Caco-2 (cell line): ENCODE data around the gene PPP1R14B. TPM values are rescaled to one million over a fixed set of nuclear protein-coding genes. Genes with fewer than 3 reads are reported as not detected.

Experiments used
- BruUV-seq: library from RNA; stranded (reverse); fragments of 400-500 nt; replicated peaks from 2 replicates; lab custom pipeline; 2021; lab: Mats Ljungman, UMichigan
- CTCF ChIA-PET: fragments of 300-600 bp; sonication (Branson Sonifier 250); formaldehyde crosslinking; loops from one replicate; lab custom pipeline; 2022; ENCODE audit warnings: antibody characterized with exemption; lab: Charles Lee
- POLR2A ChIA-PET: fragments of 300-600 bp; sonication (Branson Sonifier 250); formaldehyde crosslinking; loops from one replicate; lab custom pipeline; 2022; ENCODE audit warnings: antibody characterized with exemption; lab: Charles Lee
- DNase-seq, 2 experiments: peaks; one replicate each; pipeline versions ENCODE4 v3.0.0 to v3.0.0-alpha.2; 2020 to 2022
- H3K27me3 ChIP-seq: replicated peaks from 2 replicates; pipeline ENCODE4 v1.6.0; 2011; ENCODE audit warnings: low read length; ENCODE audit not compliant: control insufficient read depth, insufficient read depth
- H3K36me3 ChIP-seq: 2 replicates; pipeline ENCODE4 v1.5.1; 2011; ENCODE audit warnings: low read length; ENCODE audit not compliant: control insufficient read depth, insufficient read depth
- H3K4me1 ChIP-seq: fragments of 250-450 bp; sonication (Bioruptor Pico); 2 replicates; pipeline ENCODE4 v1.5.1; 2020; ENCODE audit warnings: mild to moderate bottlenecking
- H3K4me3 ChIP-seq: 2 replicates; pipeline ENCODE4 v1.5.1; 2011; ENCODE audit warnings: low read depth, mild to moderate bottlenecking, control low read depth, low read length
- H3K9me3 ChIP-seq: fragments of 250-450 bp; sonication (Bioruptor Pico); 2 replicates; pipeline ENCODE4 v1.5.1; 2020; ENCODE audit warnings: mild to moderate bottlenecking, moderate library complexity
- H3K27ac Mint-ChIP-seq: one replicate; pipeline ENCODE4 v1.8.0; 2022; ENCODE audit warnings: mixed read lengths; ENCODE audit not compliant: unreplicated experiment
- H3K27me3 Mint-ChIP-seq: one replicate; pipeline ENCODE4 v1.8.0; 2022; ENCODE audit warnings: mixed read lengths; ENCODE audit not compliant: insufficient read depth, unreplicated experiment
- H3K36me3 Mint-ChIP-seq: one replicate; pipeline ENCODE4 v1.8.0; 2022; ENCODE audit warnings: mild to moderate bottlenecking, mixed read lengths; ENCODE audit not compliant: insufficient read depth, unreplicated experiment
- H3K4me1 Mint-ChIP-seq: one replicate; pipeline ENCODE4 v1.8.0; 2022; ENCODE audit warnings: low read depth, mixed read lengths; ENCODE audit not compliant: unreplicated experiment
- H3K4me3 Mint-ChIP-seq: one replicate; pipeline ENCODE4 v1.8.0; 2022; ENCODE audit warnings: mild to moderate bottlenecking, moderate library complexity, mixed read lengths; ENCODE audit not compliant: unreplicated experiment
- H3K9me3 Mint-ChIP-seq: one replicate; pipeline ENCODE4 v1.8.0; 2022; ENCODE audit warnings: mixed read lengths; ENCODE audit not compliant: unreplicated experiment
- intact Hi-C: fragments of 100-400 bp; cut with micrococcal nuclease; formaldehyde crosslinking; loops from one replicate; pipeline ENCODE4 v1.10.0; 2022; ENCODE audit not compliant: unreplicated experiment
- total RNA-seq: library from RNA; stranded (reverse); gene quantifications from 2 replicates; pipeline ENCODE4 v1.2.3, GENCODE V29; 2022
- TF ChIP-seq, protein P1 (sequence below), 2 experiments: fragments of 200-600 bp in 1 of 2; IDR thresholded peaks; 1 replicate in 1 of 2; 2 replicates in 1 of 2; pipeline versions ENCODE4 v1.5.1 to v1.8.0; 2011 to 2022; ENCODE audit warnings: antibody characterized with exemption in 1 of 2, control low read depth in 1 of 2, inconsistent platforms in 1 of 2, low read depth in 1 of 2, low read length in 1 of 2, mild to moderate bottlenecking in 1 of 2, moderate library complexity in 1 of 2; ENCODE audit not compliant: insufficient read depth in 1 of 2, severe bottlenecking in 1 of 2, unreplicated experiment in 1 of 2

PPP1R14B gene
- total RNA-seq, 1 experiment from 2014 or later, result 162 TPM

DNA sequence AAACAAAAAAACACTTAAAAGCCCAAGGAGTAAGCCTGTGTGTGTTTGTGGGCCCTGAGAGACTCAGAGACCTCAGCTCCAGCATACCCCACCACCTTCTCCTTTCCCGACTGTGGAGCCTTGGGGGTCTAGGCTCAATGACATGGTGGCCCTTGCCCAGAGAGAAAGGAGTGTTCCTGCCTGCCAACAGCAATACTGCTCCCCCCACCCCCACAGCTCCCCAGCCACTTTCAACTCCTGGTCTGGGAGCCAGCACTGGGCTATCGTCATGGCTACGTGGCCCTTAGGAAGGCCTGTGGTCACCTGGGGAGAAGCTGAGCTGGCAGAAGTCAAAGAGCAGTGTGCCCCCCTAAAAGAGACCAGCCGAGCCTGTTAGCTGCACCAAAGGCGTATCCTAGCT, 2.6 kb downstream of the PPP1R14B start:
- ChIA-PET POLR2A (interaction anchor here (0.5 kb wide), 1 partner anchor 41 kb away, joined by 3 read pairs; the partner anchor contains the start of gene GPR137), CTCF (no interaction called here)
- Histone ChIP-seq H3K27me3 (no peaks in the 10 kb centered on the region), H3K36me3 (0 out of 2 replicates have a peak, but pooled peaks cover 3% of the 10 kb centered on the region), H3K9me3 (no peaks in the 10 kb centered on the region), H3K4me1 (peaks cover 31% of the 10 kb centered on the region), H3K4me3 (no peak overlapping the region)
- intact Hi-C loops, result no loop called here
- H3K4me1 Mint-ChIP-seq, result peaks cover 23% of the 10 kb centered on the region
- H3K36me3 Mint-ChIP-seq, result peaks cover 72% of the 10 kb centered on the region
- H3K27me3 Mint-ChIP-seq, result no peaks in the 10 kb centered on the region
- peak overlapping the region; percentile 88 for H3K4me3 Mint-ChIP-seq
- no peaks in the 10 kb centered on the region for H3K9me3 Mint-ChIP-seq
- TF ChIP-seq, protein P1, sequence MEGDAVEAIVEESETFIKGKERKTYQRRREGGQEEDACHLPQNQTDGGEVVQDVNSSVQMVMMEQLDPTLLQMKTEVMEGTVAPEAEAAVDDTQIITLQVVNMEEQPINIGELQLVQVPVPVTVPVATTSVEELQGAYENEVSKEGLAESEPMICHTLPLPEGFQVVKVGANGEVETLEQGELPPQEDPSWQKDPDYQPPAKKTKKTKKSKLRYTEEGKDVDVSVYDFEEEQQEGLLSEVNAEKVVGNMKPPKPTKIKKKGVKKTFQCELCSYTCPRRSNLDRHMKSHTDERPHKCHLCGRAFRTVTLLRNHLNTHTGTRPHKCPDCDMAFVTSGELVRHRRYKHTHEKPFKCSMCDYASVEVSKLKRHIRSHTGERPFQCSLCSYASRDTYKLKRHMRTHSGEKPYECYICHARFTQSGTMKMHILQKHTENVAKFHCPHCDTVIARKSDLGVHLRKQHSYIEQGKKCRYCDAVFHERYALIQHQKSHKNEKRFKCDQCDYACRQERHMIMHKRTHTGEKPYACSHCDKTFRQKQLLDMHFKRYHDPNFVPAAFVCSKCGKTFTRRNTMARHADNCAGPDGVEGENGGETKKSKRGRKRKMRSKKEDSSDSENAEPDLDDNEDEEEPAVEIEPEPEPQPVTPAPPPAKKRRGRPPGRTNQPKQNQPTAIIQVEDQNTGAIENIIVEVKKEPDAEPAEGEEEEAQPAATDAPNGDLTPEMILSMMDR (IDR thresholded peaks at IDR 0.05; ENCODE audit: insufficient read depth in 1 of 2, low read depth in 1 of 2, low read length in 1 of 2, severe bottlenecking in 1 of 2, unreplicated experiment in 1 of 2), result no peak
- H3K27ac Mint-ChIP-seq, result no peak overlapping the region
- no peak for DNase-seq
- BruUV-seq, result no TSS peak

DNA sequence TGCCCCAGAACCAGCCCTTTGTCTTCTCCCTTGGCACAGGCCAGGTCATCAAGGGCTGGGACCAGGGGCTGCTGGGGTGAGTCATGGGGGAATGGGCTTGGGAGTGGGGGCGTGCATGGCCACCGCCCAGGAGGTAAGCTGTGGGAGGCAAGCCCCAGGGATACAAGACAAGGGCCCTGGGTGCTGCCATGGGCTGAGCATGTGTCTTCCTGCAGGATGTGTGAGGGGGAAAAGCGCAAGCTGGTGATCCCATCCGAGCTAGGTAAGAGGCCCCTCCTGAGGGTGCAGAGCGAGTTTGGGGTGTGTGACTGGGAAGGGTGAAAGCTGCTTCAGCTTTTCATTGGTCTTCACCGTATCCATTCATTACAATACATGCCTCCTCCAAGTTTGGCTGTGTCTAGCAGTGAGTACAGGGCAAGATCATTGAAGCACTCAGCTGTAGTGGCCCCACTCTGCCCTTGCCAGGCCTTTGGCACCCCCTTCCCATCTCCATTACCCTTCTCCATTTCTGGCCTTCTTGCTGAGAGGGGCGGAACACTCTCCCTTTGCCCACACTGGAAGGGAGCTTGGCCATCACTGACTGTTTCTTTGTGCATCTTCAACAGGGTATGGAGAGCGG, 3.4 kb downstream of the PPP1R14B start:
- Histone ChIP-seq H3K4me1 (peaks cover 28% of the 10 kb centered on the region), H3K9me3 (no peaks in the 10 kb centered on the region), H3K36me3 (peaks cover 3% of the 10 kb centered on the region; the same call in 1 of the 2 replicates), H3K27me3 (no peaks in the 10 kb centered on the region), H3K4me3 (no peak overlapping the region)
- H3K9me3 Mint-ChIP-seq, result no peaks in the 10 kb centered on the region
- CTCF ChIA-PET, result no interaction called here
- peaks cover 20% of the 10 kb centered on the region for H3K4me1 Mint-ChIP-seq
- DNase-seq, result no peak
- H3K27me3 Mint-ChIP-seq, result no peaks in the 10 kb centered on the region
- TF ChIP-seq, protein P1 (IDR thresholded peaks at IDR 0.05; ENCODE audit: insufficient read depth in 1 of 2, low read depth in 1 of 2, low read length in 1 of 2, severe bottlenecking in 1 of 2, unreplicated experiment in 1 of 2), result no peak
- BruUV-seq, result no TSS peak
- POLR2A ChIA-PET, result interaction anchor here (0.5 to 1.0 kb wide), 3 partner anchors 7 to 42 kb away, joined by 3 to 5 read pairs (median 3); partner anchors contain the start of gene GPR137
- peak overlapping the region; percentile 88 for H3K4me3 Mint-ChIP-seq
- peaks cover 72% of the 10 kb centered on the region for H3K36me3 Mint-ChIP-seq
- intact Hi-C loops, result no loop called here
- H3K27ac Mint-ChIP-seq, result peak overlapping the region; percentile 90

DNA sequence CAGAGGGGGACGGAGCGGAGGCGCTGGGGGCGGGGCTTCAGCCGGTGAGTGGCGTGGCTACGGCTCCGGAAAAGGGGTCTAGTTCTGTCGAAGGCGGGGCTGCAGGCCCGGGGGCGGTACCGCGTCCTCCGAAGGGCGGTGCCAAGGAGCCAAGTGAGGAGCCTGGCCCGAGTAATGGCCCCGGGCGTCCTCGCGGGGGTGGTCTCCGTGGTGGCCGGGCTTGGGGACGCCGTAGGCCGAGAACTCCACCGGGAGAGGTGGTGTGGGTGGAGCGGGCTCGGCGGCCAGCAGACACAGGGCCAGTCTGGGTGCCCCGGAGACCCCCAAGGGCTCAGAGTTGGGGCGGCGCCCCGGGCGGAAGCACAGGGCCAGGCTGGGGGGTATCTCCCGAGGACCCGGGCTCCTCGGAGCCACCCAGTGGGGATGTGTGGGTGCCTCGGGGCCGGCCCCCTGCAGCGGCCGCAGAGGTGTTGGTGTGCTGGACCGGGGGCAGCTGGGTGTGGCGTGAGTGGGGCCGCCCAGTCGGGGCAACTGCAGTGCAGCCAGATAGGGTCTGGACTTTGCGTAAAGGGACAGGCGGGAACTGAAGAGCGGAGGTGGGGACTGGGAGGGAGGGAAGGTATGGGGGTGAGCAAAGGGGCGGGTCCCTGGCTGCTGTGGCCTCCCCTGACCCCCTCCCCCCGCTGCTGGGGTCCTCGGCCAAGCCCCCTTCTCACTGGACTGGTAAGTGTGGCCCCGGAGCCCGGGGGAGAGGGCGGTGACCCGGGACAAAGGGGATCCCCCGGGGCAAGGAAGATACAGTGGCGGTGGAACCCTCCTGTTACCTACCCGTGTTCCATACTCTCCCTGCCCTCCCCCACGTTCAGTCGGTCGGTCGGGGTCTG, 5.0 kb downstream of the PPP1R14B start:
- no peaks in the 10 kb centered on the region for H3K27me3 ChIP-seq
- H3K9me3 ChIP-seq, result no peaks in the 10 kb centered on the region
- POLR2A ChIA-PET, result interaction anchor here (0.5 to 1.6 kb wide), 19 partner anchors 8 to 1455 kb away, joined by 3 to 15 read pairs (median 4); partner anchors contain the start of genes DNAJC4, ESRRA, NUDT22 and PRDX5
- Mint-ChIP-seq H3K27ac (peak overlapping the region; percentile 90), H3K4me3 (peak overlapping the region; percentile 88), H3K36me3 (peaks cover 65% of the 10 kb centered on the region), H3K4me1 (peaks cover 15% of the 10 kb centered on the region), H3K27me3 (no peaks in the 10 kb centered on the region), H3K9me3 (no peaks in the 10 kb centered on the region)
- intact Hi-C loops, result loop anchor here (1.0 to 2.0 kb wide), 2 partner anchors 56 to 63 kb away; partner anchors contain the start of gene ESRRA
- H3K4me1 ChIP-seq, result peaks cover 19% of the 10 kb centered on the region
- DNase-seq, result peak; percentile 73 to 80
- H3K4me3 ChIP-seq, result peak overlapping the region; percentile 95
- CTCF ChIA-PET, result interaction anchor here (0.6 to 1.1 kb wide), 8 partner anchors 8 to 1181 kb away, joined by 3 to 13 read pairs (median 3); partner anchors contain the start of genes ESRRA and STIP1
- TSS peak; percentile 21 for BruUV-seq
- TF ChIP-seq, protein P1 (IDR thresholded peaks at IDR 0.05; ENCODE audit: insufficient read depth in 1 of 2, low read depth in 1 of 2, low read length in 1 of 2, severe bottlenecking in 1 of 2, unreplicated experiment in 1 of 2), result no peak
- H3K36me3 ChIP-seq, result peaks cover 3% of the 10 kb centered on the region; the same call in 1 of the 2 replicates
